Measurements from ENCODE around the gene SLC4A1. TPM values are rescaled to one million over a fixed set of nuclear protein-coding genes. Genes with fewer than 3 reads are reported as not detected.

Gene SLC4A1
- total and polyA plus RNA-seq, 2 of the 13 experiments (the other 11 are each of a cell fraction or from before 2014, with no cell fraction given), result not detected

GRCh38 chr17:44219616-44220212 is 48.2 kb downstream of the SLC4A1 start, which contains the start of gene UBTF (continued):
- TF ChIP-seq, protein P1, sequence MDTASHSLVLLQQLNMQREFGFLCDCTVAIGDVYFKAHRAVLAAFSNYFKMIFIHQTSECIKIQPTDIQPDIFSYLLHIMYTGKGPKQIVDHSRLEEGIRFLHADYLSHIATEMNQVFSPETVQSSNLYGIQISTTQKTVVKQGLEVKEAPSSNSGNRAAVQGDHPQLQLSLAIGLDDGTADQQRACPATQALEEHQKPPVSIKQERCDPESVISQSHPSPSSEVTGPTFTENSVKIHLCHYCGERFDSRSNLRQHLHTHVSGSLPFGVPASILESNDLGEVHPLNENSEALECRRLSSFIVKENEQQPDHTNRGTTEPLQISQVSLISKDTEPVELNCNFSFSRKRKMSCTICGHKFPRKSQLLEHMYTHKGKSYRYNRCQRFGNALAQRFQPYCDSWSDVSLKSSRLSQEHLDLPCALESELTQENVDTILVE (CRISPR knock-in tag; IDR thresholded peaks at IDR 0.05), result peak; percentile 34; the same call in 1 of the 2 replicates
- peak; percentile 24 for TF ChIP-seq YY1 (IDR thresholded peaks at IDR 0.05; ENCODE audit: insufficient read depth, insufficient replicate concordance, low read depth, low read length)
- TF ChIP-seq REL (CRISPR knock-in tag; conservative IDR thresholded peaks at IDR 0.05), result no peak
- TF ChIP-seq POLR2A (IDR thresholded peaks at IDR 0.05; ENCODE audit: insufficient read depth in 1 of 2, low read depth in 2 of 2, low read length in 2 of 2), result peak in 1 of 2 experiments; percentile 41; a peak in 2 of 4 replicates
- TF ChIP-seq ARID4A (CRISPR knock-in tag; IDR thresholded peaks at IDR 0.05; ENCODE audit: borderline replicate concordance), result peak; percentile 2; the same call in 1 of the 2 replicates
- no peak for TF ChIP-seq CHD2 (IDR thresholded peaks at IDR 0.05; ENCODE audit: low read depth, low read length)
- TF ChIP-seq MBD4 (IDR thresholded peaks at IDR 0.05; ENCODE audit: borderline replicate concordance, low read length), result no peak
- TF ChIP-seq, protein P2, sequence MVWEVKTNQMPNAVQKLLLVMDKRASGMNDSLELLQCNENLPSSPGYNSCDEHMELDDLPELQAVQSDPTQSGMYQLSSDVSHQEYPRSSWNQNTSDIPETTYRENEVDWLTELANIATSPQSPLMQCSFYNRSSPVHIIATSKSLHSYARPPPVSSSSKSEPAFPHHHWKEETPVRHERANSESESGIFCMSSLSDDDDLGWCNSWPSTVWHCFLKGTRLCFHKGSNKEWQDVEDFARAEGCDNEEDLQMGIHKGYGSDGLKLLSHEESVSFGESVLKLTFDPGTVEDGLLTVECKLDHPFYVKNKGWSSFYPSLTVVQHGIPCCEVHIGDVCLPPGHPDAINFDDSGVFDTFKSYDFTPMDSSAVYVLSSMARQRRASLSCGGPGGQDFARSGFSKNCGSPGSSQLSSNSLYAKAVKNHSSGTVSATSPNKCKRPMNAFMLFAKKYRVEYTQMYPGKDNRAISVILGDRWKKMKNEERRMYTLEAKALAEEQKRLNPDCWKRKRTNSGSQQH (CRISPR knock-in tag; IDR thresholded peaks at IDR 0.05; ENCODE audit: low read depth), result no peak
- no peak for TF ChIP-seq NBN (conservative IDR thresholded peaks at IDR 0.05)
- TF ChIP-seq, protein P3, sequence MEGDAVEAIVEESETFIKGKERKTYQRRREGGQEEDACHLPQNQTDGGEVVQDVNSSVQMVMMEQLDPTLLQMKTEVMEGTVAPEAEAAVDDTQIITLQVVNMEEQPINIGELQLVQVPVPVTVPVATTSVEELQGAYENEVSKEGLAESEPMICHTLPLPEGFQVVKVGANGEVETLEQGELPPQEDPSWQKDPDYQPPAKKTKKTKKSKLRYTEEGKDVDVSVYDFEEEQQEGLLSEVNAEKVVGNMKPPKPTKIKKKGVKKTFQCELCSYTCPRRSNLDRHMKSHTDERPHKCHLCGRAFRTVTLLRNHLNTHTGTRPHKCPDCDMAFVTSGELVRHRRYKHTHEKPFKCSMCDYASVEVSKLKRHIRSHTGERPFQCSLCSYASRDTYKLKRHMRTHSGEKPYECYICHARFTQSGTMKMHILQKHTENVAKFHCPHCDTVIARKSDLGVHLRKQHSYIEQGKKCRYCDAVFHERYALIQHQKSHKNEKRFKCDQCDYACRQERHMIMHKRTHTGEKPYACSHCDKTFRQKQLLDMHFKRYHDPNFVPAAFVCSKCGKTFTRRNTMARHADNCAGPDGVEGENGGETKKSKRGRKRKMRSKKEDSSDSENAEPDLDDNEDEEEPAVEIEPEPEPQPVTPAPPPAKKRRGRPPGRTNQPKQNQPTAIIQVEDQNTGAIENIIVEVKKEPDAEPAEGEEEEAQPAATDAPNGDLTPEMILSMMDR (CRISPR knock-in tag; IDR thresholded peaks at IDR 0.05), result peak; percentile 28; the same call in 1 of the 2 replicates
- TF ChIP-seq TEAD3 (CRISPR knock-in tag; optimal IDR thresholded peaks at IDR 0.05; ENCODE audit: borderline replicate concordance), result no peak
- TF ChIP-seq ZNF891 (CRISPR knock-in tag; IDR thresholded peaks at IDR 0.05), result no peak
- 0 out of 2 replicates have a peak, but pooled peaks have one; percentile 41 for TF ChIP-seq ZNF878 (CRISPR knock-in tag; IDR thresholded peaks at IDR 0.05)
- no peak for TF ChIP-seq TFE3 (CRISPR knock-in tag; IDR thresholded peaks at IDR 0.05)
- no peak for TF ChIP-seq ZNF3 (CRISPR knock-in tag; IDR thresholded peaks at IDR 0.05)
- TF ChIP-seq ZNF234 (CRISPR knock-in tag; conservative IDR thresholded peaks at IDR 0.05), result no peak
- TF ChIP-seq ZNF224 (CRISPR knock-in tag; IDR thresholded peaks at IDR 0.05), result no peak
